ENCODE results near the gene DNM2.
"Not testable (repeated sequence)": the region's sequence is repeated elsewhere in the genome, so short reads cannot be mapped to it uniquely, and the experiment has no call there.

DNM2 gene

DNA sequence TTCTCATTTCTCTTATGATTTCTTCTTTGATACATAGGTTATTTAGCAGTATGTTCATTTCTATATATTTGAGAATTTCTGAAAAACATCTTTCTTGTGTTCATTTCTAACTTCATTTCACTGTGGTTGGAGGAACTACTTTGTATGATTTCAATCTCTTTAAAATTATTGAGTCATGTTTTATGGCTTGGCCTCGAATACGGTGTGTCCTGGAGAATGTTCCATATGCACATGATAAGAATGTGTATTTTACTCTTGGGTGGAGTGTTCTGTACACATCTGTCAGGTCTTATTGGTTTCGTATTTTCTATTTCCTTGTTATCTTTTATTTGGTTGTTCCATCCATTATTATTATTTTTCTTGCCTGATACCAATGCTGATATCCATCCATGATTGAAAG is 22.9 kb downstream of the DNM2 start:
- no peak for TF ChIP-seq CTCF (IDR thresholded peaks at IDR 0.05; ENCODE audit: low read depth, low read length)

DNA sequence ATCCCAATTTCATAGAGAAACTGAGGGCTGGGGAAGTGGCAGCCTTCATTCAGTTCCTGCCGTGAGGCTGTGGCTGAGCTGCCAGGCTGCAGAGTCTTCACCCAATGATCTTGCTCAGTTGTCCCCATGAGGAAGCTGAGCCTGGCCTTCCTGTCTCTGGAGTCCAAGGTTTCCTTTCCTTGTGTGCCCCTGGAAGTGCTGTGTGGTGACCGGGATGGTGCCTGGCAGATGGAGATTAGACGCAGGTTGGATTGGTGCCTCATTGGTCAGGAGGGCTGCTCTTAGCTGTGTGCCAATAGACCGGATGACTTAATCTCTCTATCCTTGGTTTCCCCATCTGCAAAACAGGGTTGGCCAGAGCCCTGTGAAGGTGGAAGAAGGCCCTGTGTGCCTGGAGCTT is 24.6 kb downstream of the DNM2 start:
- TF ChIP-seq CTCF (IDR thresholded peaks at IDR 0.05; ENCODE audit: low read depth, low read length): no peak
- no peak for DNase-seq (ENCODE audit: extremely low read depth, low read depth)

More for the DNA sequence above, 22.9 kb downstream of the DNM2 start:
- DNase-seq (ENCODE audit: extremely low read depth, low read depth): no peak

GRCh38 chr19:10744253-10744798 is 26.4 kb downstream of the DNM2 start:
- DNase-seq (ENCODE audit: extremely low read depth, low read depth): no peak

GRCh38 chr19:10744801-10745293 is 27.0 kb downstream of the DNM2 start:
- TF ChIP-seq CTCF (IDR thresholded peaks at IDR 0.05; ENCODE audit: low read depth, low read length): no peak
- DNase-seq (ENCODE audit: extremely low read depth, low read depth): no peak

More at GRCh38 chr19:10744253-10744798, 26.4 kb downstream of the DNM2 start:
- TF ChIP-seq CTCF (IDR thresholded peaks at IDR 0.05; ENCODE audit: low read depth, low read length): no peak

GRCh38 chr19:10746437-10746836 is 28.6 kb downstream of the DNM2 start:
- DNase-seq (ENCODE audit: extremely low read depth, low read depth): not testable (repeated sequence)

- no peak for TF ChIP-seq CTCF (IDR thresholded peaks at IDR 0.05; ENCODE audit: low read depth, low read length)
- no peak for DNase-seq (ENCODE audit: extremely low read depth, low read depth)
Observed at GRCh38 chr19:10747271-10747670, 29.4 kb downstream of the DNM2 start.

- no peak for DNase-seq (ENCODE audit: extremely low read depth, low read depth)
- no peak for TF ChIP-seq CTCF (IDR thresholded peaks at IDR 0.05; ENCODE audit: low read depth, low read length)
Observed at GRCh38 chr19:10747674-10748073, 29.8 kb downstream of the DNM2 start.
